Calu3 (cell line): ENCODE measurements around the gene OSBPL3. TPM values are rescaled to one million over a fixed set of nuclear protein-coding genes. Genes with fewer than 3 reads are reported as not detected.
"Not testable (repeated sequence)": the region's sequence is repeated elsewhere in the genome, so short reads cannot be mapped to it uniquely, and the experiment has no call there.

Source experiments
- BruUV-seq: library from RNA; stranded (reverse); fragments of 400-500 nt; replicated peaks from 2 replicates; lab custom pipeline; 2021; lab: Mats Ljungman, UMichigan
- CTCF ChIA-PET: fragments of 300-600 bp; sonication (Branson Sonifier 250); formaldehyde crosslinking; loops from one replicate; lab custom pipeline; 2022; ENCODE audit warnings: antibody characterized with exemption; lab: Charles Lee
- DNase-seq: peaks from one replicate; pipeline ENCODE4 v3.0.0; 2022
- H3K27ac Mint-ChIP-seq: one replicate; pipeline ENCODE4 v1.8.0; 2022; ENCODE audit warnings: mixed read lengths; ENCODE audit not compliant: unreplicated experiment
- H3K27me3 Mint-ChIP-seq: one replicate; pipeline ENCODE4 v1.8.0; 2022; ENCODE audit warnings: mixed read lengths; ENCODE audit not compliant: unreplicated experiment
- H3K36me3 Mint-ChIP-seq: one replicate; pipeline ENCODE4 v1.8.0; 2022; ENCODE audit warnings: mild to moderate bottlenecking, moderate library complexity, mixed read lengths; ENCODE audit not compliant: insufficient read depth, unreplicated experiment
- H3K4me1 Mint-ChIP-seq: one replicate; pipeline ENCODE4 v1.8.0; 2022; ENCODE audit warnings: mild to moderate bottlenecking, low read depth, mixed read lengths; ENCODE audit not compliant: unreplicated experiment
- H3K4me3 Mint-ChIP-seq: one replicate; pipeline ENCODE4 v1.8.0; 2022; ENCODE audit warnings: mild to moderate bottlenecking, low read depth, moderate library complexity, mixed read lengths; ENCODE audit not compliant: unreplicated experiment
- H3K9me3 Mint-ChIP-seq: one replicate; pipeline ENCODE4 v1.8.0; 2022; ENCODE audit warnings: low read depth, mixed read lengths; ENCODE audit not compliant: unreplicated experiment
- intact Hi-C: fragments of 100-400 bp; cut with micrococcal nuclease; formaldehyde crosslinking; loops from one replicate; pipeline ENCODE4 v1.10.0; 2022; ENCODE audit not compliant: unreplicated experiment
- total RNA-seq: library from RNA; stranded (reverse); gene quantifications from 2 replicates; pipeline ENCODE4 v1.2.3, GENCODE V29; 2022
- TF ChIP-seq, protein P1 (sequence below): fragments of 200-600 bp; IDR thresholded peaks from one replicate; pipeline ENCODE4 v1.8.0; 2022; ENCODE audit warnings: antibody characterized with exemption; ENCODE audit not compliant: unreplicated experiment

OSBPL3 gene
- total RNA-seq, 1 experiment from 2014 or later = 136 TPM

DNA sequence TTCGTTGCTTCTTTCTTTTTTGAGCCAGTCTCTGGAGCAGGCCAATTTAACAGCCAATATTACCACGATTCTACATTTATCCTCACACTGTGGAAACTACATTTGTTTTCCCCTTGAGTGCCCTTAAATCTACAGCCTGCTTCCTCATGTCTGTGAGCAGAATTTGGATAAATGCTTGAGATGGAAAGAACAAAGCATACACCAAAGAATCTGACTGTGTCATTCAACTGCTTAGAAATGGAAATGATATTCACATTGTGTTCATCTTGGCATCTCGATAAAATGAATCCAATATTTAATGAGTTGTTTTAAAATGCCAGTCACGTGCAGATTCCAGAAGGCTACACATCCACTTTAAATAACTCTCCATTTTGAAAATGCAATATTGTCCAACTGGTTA, 181.7 kb downstream of the OSBPL3 start:
- Mint-ChIP-seq H3K4me1 (peaks cover 11% of the 10 kb centered on the region), H3K9me3 (no peaks in the 10 kb centered on the region), H3K27me3 (no peaks in the 10 kb centered on the region), H3K4me3 (no peak overlapping the region), H3K36me3 (peaks cover 42% of the 10 kb centered on the region), H3K27ac (no peak overlapping the region)
- TF ChIP-seq, protein P1, sequence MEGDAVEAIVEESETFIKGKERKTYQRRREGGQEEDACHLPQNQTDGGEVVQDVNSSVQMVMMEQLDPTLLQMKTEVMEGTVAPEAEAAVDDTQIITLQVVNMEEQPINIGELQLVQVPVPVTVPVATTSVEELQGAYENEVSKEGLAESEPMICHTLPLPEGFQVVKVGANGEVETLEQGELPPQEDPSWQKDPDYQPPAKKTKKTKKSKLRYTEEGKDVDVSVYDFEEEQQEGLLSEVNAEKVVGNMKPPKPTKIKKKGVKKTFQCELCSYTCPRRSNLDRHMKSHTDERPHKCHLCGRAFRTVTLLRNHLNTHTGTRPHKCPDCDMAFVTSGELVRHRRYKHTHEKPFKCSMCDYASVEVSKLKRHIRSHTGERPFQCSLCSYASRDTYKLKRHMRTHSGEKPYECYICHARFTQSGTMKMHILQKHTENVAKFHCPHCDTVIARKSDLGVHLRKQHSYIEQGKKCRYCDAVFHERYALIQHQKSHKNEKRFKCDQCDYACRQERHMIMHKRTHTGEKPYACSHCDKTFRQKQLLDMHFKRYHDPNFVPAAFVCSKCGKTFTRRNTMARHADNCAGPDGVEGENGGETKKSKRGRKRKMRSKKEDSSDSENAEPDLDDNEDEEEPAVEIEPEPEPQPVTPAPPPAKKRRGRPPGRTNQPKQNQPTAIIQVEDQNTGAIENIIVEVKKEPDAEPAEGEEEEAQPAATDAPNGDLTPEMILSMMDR = no peak
- BruUV-seq = no TSS peak
- DNase-seq = no peak
- CTCF ChIA-PET = no interaction called here
- intact Hi-C loops = no loop called here

DNA sequence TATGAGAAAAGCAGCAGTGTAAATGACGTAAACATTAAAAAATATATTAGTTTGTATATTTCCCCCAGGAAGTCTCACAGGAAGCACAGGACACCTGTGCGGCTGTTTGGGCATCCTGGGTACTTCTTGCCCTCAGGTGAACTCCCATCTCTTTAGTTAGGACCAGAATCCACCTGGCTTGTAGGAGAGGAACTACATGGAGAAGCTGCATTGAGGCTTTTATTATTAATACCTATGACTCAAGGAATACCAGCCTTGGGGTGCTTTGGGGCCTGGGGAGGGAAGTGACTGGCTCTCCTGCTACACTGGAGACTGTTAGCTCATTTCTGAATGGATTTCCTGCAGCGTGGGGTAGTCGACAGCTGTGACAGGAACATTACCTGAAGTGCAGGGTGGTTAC, 182.7 kb downstream of the OSBPL3 start:
- CTCF ChIA-PET = no interaction called here
- no peak overlapping the region for H3K27ac Mint-ChIP-seq
- no peak for DNase-seq
- H3K4me3 Mint-ChIP-seq = no peak overlapping the region
- no TSS peak for BruUV-seq
- peaks cover 32% of the 10 kb centered on the region for H3K36me3 Mint-ChIP-seq
- no peaks in the 10 kb centered on the region for H3K27me3 Mint-ChIP-seq
- no peaks in the 10 kb centered on the region for H3K9me3 Mint-ChIP-seq
- peaks cover 11% of the 10 kb centered on the region for H3K4me1 Mint-ChIP-seq
- intact Hi-C loops = no loop called here
- TF ChIP-seq, protein P1 = no peak

DNA sequence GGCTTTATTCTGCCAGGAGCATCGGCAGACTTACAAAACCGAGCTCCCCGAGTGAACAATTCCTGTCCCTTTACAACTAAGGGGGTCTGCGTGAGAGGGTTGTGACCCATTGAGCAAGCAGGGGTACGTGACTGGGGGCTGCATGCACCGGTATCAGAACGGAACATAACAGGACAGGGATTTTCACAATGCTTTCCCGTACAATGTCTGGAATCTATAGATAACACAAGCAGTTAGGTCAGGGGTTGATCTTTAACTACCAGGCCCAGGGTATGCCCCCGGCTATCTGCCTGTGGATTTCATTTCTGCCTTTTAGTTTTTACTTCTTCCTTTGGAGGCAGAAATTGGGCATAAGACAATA, 184.6 kb downstream of the OSBPL3 start:
- CTCF ChIA-PET = no interaction called here

DNA sequence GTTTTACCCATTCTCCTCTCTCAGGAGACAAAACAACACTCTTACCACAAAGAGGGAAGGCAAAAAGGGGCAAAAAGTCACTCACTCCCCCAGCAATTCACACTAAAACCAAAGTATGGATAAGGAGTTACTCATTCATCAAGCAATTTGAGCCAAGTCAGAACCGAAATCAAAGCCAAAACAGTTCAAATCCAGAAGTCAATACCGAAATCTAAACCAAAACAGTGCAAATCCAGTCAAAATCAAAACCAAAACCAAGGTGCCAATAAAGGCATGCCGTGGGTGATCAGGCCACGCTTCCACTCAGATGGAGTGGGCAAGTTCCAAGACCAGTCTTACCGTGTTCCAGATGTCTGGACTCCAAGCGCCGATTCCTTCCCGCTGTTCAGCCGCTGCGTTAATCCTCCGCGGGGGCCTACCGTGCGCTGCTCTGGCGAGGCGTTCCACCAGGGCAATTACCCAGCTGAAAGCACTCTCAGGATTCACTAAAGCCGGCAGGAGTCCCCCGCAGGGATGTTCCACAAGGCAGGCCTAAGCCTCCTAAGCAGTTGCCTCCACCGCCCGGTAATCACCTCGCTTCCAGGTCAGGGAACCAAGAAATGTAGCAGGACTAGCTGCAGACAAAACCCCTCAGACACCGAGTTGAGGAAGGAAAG, 185.1 kb downstream of the OSBPL3 start:
- H3K9me3 Mint-ChIP-seq, intact Hi-C loops, CTCF ChIA-PET, DNase-seq, H3K27me3 Mint-ChIP-seq, H3K27ac Mint-ChIP-seq, H3K4me3 Mint-ChIP-seq, BruUV-seq: not testable (repeated sequence)
- Mint-ChIP-seq H3K4me1 (peaks cover 13% of the 10 kb centered on the region), H3K36me3 (peaks cover 16% of the 10 kb centered on the region)

More for the DNA sequence above, 184.6 kb downstream of the OSBPL3 start:
- intact Hi-C loops = no loop called here
- Mint-ChIP-seq H3K27me3 (no peaks in the 10 kb centered on the region), H3K36me3 (peaks cover 20% of the 10 kb centered on the region), H3K4me3 (no peak overlapping the region), H3K27ac (no peak overlapping the region), H3K9me3 (peaks cover 2% of the 10 kb centered on the region), H3K4me1 (peaks cover 11% of the 10 kb centered on the region)
- BruUV-seq = no TSS peak
- TF ChIP-seq, protein P1 = no peak
- no peak for DNase-seq

DNA sequence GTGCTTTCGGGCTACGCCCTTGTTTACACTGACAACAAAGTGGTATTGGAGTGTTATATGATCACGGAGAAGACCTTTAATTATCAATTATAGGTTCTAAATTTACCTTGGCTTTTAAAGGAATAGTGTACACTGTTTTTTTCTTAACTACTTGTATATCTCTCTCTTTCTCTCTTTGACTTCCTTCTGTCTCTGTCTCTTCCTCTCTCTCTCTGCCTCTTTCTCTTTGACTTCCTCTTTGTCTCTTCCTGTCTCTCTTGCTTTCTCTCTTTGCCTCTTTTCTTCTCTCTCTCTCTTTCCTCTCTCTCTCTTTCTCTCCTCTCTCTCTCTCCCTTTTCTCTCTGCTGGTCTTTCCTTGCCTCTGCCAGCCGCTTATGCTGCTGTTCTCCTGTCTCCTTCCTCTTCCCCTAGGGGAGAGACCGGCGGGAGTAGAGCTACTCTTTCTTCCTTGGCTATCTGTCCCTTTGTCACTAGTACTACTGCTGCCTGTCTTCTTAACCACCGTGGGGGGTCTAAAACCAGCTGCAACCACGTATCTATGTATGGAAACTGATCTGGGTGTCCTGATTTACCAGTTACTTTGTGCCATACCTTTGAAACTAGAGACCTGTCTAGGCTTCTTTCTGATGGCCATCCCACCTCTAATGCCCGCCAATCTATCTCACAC, 185.9 kb downstream of the OSBPL3 start:
- peaks cover 2% of the 10 kb centered on the region for H3K9me3 Mint-ChIP-seq
- DNase-seq = no peak
- peaks cover 20% of the 10 kb centered on the region for H3K4me1 Mint-ChIP-seq
- H3K4me3 Mint-ChIP-seq = no peak overlapping the region
- CTCF ChIA-PET = no interaction called here
- no TSS peak for BruUV-seq
- TF ChIP-seq, protein P1 = no peak
- H3K27ac Mint-ChIP-seq = no peak overlapping the region
- intact Hi-C loops = no loop called here
- H3K36me3 Mint-ChIP-seq = peaks cover 19% of the 10 kb centered on the region
- no peaks in the 10 kb centered on the region for H3K27me3 Mint-ChIP-seq
